ENCODE data around the gene GRM8.

DNA sequence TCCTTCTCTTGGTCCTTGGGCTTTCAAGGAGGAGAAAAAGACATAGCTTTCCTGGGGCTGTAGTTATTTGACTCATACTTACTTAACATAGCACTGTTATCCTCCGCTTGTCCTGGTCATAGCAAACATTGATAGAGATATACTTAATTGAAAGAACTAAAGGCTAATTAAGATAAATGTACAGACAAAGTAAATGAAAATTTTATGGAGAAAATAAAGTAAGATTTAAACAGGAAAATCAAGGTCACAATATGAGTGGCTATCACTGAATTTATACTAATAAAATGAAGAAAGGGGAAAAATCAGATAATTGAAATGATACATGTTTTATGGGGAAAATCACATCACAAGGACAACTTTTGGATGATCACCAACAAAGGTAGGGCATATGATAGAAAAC lies 849.7 kb downstream of the GRM8 start:
- TF ChIP-seq EZH2 (IDR thresholded peaks at IDR 0.05; ENCODE audit: borderline replicate concordance, control insufficient read depth, low read depth, low read length): no peak
- no peak for TF ChIP-seq CTCF (IDR thresholded peaks at IDR 0.05 in 2 of 3, conservative IDR thresholded peaks at IDR 0.05 in 1 of 3; ENCODE audit: control insufficient read depth in 2 of 3, extremely low read depth in 1 of 3, insufficient read depth in 1 of 3, low read depth in 3 of 3, low read length in 3 of 3)
- TF ChIP-seq, protein P1, sequence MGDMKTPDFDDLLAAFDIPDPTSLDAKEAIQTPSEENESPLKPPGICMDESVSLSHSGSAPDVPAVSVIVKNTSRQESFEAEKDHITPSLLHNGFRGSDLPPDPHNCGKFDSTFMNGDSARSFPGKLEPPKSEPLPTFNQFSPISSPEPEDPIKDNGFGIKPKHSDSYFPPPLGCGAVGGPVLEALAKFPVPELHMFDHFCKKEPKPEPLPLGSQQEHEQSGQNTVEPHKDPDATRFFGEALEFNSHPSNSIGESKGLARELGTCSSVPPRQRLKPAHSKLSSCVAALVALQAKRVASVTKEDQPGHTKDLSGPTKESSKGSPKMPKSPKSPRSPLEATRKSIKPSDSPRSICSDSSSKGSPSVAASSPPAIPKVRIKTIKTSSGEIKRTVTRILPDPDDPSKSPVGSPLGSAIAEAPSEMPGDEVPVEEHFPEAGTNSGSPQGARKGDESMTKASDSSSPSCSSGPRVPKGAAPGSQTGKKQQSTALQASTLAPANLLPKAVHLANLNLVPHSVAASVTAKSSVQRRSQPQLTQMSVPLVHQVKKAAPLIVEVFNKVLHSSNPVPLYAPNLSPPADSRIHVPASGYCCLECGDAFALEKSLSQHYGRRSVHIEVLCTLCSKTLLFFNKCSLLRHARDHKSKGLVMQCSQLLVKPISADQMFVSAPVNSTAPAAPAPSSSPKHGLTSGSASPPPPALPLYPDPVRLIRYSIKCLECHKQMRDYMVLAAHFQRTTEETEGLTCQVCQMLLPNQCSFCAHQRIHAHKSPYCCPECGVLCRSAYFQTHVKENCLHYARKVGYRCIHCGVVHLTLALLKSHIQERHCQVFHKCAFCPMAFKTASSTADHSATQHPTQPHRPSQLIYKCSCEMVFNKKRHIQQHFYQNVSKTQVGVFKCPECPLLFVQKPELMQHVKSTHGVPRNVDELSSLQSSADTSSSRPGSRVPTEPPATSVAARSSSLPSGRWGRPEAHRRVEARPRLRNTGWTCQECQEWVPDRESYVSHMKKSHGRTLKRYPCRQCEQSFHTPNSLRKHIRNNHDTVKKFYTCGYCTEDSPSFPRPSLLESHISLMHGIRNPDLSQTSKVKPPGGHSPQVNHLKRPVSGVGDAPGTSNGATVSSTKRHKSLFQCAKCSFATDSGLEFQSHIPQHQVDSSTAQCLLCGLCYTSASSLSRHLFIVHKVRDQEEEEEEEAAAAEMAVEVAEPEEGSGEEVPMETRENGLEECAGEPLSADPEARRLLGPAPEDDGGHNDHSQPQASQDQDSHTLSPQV (IDR thresholded peaks at IDR 0.05): no peak
- TF ChIP-seq DPF2 (IDR thresholded peaks at IDR 0.05): no peak
- no peak for TF ChIP-seq CREM (IDR thresholded peaks at IDR 0.05; ENCODE audit: low read depth)

Measured in GM12878 (cell line).